Measurements from ENCODE around the gene USP36.

Gene USP36

DNA sequence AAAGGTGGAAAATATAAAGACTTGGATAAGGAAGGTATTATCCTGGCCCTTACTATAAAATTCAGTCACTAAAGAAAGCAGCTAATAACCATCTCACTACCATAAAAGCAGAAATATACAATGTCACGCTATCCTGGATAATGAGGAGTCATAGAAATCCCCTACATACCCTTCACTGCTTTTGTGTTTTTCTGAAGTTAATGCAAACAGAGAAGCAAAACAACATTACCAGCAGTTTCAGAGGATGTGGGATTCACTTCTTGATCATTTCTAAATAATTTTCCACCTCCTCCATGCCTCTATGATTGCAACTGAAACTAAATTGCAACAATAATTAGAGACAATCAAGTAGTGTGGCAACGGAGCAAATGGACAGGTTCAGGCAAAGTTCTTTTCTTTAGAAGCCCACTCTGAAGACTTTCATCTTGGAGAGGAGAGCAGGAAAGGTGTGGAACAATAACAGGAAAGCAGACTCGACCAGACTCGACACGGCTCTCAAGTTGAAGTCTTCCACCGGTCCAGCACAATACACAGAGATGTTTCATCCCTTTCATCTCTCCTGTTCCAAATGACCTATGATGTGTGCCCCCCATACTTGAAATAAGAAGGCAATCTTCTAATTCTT lies 68.7 kb downstream of the USP36 start:
- H3K9me3 ChIP-seq (ENCODE audit: low read length), result no peaks in the 10 kb centered on the region
- H3K36me3 ChIP-seq (ENCODE audit: insufficient read depth, low read length), result no peaks in the 10 kb centered on the region
- H3K4me3 ChIP-seq (ENCODE audit: low read depth in 1 of 2, low read length in 2 of 2), result no peak overlapping the region
- no peak overlapping the region for H3K9ac ChIP-seq (ENCODE audit: low read length)
- no peak overlapping the region for H3K27ac ChIP-seq (ENCODE audit: low read depth, low read length)
- H3K4me1 ChIP-seq (ENCODE audit: insufficient read depth, low read length), result peaks cover 3% of the 10 kb centered on the region
- no peaks in the 10 kb centered on the region for H3K27me3 ChIP-seq (ENCODE audit: control insufficient read depth in 1 of 2, insufficient read depth in 2 of 2, low read length in 2 of 2)

GRCh38 chr17:78769196-78769773 lies 71.3 kb downstream of the USP36 start:
- Histone ChIP-seq H3K36me3 (ENCODE audit: insufficient read depth, low read length) (no peaks in the 10 kb centered on the region), H3K27ac (ENCODE audit: low read depth, low read length) (no peak overlapping the region), H3K27me3 (ENCODE audit: control insufficient read depth in 1 of 2, insufficient read depth in 2 of 2, low read length in 2 of 2) (no peaks in the 10 kb centered on the region), H3K4me1 (ENCODE audit: insufficient read depth, low read length) (peaks cover 3% of the 10 kb centered on the region), H3K9ac (ENCODE audit: low read length) (no peak overlapping the region), H3K9me3 (ENCODE audit: low read length) (no peaks in the 10 kb centered on the region), H3K4me3 (ENCODE audit: low read depth in 1 of 2, low read length in 2 of 2) (no peak overlapping the region)

GRCh38 chr17:78767806-78768205 lies 72.8 kb downstream of the USP36 start:
- Histone ChIP-seq H3K9me3 (ENCODE audit: low read length) (no peaks in the 10 kb centered on the region), H3K27ac (ENCODE audit: low read depth, low read length) (no peak overlapping the region), H3K4me1 (ENCODE audit: insufficient read depth, low read length) (peaks cover 3% of the 10 kb centered on the region), H3K27me3 (ENCODE audit: control insufficient read depth in 1 of 2, insufficient read depth in 2 of 2, low read length in 2 of 2) (no peaks in the 10 kb centered on the region), H3K36me3 (ENCODE audit: insufficient read depth, low read length) (no peaks in the 10 kb centered on the region), H3K9ac (ENCODE audit: low read length) (no peak overlapping the region), H3K4me3 (ENCODE audit: low read depth in 1 of 2, low read length in 2 of 2) (no peak overlapping the region)

DNA sequence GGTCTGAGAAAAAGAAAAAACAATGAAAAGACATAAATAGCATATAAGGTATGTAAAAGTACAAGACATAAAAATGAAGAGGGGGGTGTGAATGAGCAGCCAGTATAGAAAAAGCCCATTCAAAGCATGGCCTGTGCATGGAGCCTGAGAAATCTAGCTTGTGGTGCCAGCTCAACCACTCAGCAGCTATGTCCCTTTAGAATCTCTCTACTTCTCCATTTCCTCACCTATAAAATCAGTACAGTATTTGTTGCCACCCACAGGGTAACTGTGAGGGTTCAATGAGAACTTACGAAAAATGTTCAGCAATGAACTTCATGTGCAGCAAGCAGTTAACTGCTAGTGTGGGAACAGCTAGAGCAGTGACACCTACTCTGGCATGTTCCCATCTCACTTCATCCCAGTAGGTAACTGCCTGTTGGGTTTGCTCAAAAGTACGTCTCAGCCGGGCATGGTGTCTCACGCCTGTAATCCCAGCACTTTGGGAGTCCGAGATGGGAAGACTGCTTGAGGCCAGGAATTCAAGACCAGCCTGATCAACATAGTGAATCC lies 73.8 kb downstream of the USP36 start:
- H3K27me3 ChIP-seq (ENCODE audit: control insufficient read depth in 1 of 2, insufficient read depth in 2 of 2, low read length in 2 of 2), result no peaks in the 10 kb centered on the region
- no peak overlapping the region for H3K4me3 ChIP-seq (ENCODE audit: low read depth in 1 of 2, low read length in 2 of 2)
- H3K9me3 ChIP-seq (ENCODE audit: low read length), result no peaks in the 10 kb centered on the region
- no peak overlapping the region for H3K27ac ChIP-seq (ENCODE audit: low read depth, low read length)
- peaks cover 3% of the 10 kb centered on the region for H3K4me1 ChIP-seq (ENCODE audit: insufficient read depth, low read length)
- H3K36me3 ChIP-seq (ENCODE audit: insufficient read depth, low read length), result no peaks in the 10 kb centered on the region
- H3K9ac ChIP-seq (ENCODE audit: low read length), result no peak overlapping the region

GRCh38 chr17:78766225-78766624 lies 74.4 kb downstream of the USP36 start:
- no peak overlapping the region for H3K4me3 ChIP-seq (ENCODE audit: low read depth in 1 of 2, low read length in 2 of 2)
- no peak overlapping the region for H3K27ac ChIP-seq (ENCODE audit: low read depth, low read length)
- H3K4me1 ChIP-seq (ENCODE audit: insufficient read depth, low read length), result peaks cover 3% of the 10 kb centered on the region
- H3K36me3 ChIP-seq (ENCODE audit: insufficient read depth, low read length), result no peaks in the 10 kb centered on the region
- H3K9ac ChIP-seq (ENCODE audit: low read length), result no peak overlapping the region
- H3K27me3 ChIP-seq (ENCODE audit: control insufficient read depth in 1 of 2, insufficient read depth in 2 of 2, low read length in 2 of 2), result no peaks in the 10 kb centered on the region
- H3K9me3 ChIP-seq (ENCODE audit: low read length), result no peaks in the 10 kb centered on the region

DNA sequence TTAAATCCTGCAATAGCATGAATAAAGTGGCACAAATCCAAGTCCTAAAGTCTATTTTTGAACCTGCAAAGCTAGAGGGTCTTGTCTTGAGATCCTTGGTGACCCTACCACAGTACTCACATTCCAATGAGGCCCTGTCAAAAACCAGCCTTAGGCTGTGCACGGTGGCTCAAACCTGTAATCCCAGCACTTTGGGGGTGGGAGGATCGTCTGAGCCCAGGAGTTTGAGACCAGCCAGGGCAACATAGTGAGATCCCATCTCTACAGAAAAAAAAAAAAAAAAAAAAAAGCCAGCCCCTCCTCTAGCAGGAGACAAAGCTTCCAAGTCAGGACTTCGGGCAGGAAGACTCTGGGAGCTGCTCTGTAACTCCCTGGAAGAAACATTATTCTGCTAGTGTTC lies 74.8 kb downstream of the USP36 start:
- Histone ChIP-seq H3K27me3 (ENCODE audit: control insufficient read depth in 1 of 2, insufficient read depth in 2 of 2, low read length in 2 of 2) (no peaks in the 10 kb centered on the region), H3K4me1 (ENCODE audit: insufficient read depth, low read length) (peaks cover 3% of the 10 kb centered on the region), H3K27ac (ENCODE audit: low read depth, low read length) (no peak overlapping the region), H3K4me3 (ENCODE audit: low read depth in 1 of 2, low read length in 2 of 2) (no peak overlapping the region), H3K9ac (ENCODE audit: low read length) (no peak overlapping the region), H3K9me3 (ENCODE audit: low read length) (no peaks in the 10 kb centered on the region), H3K36me3 (ENCODE audit: insufficient read depth, low read length) (no peaks in the 10 kb centered on the region)

DNA sequence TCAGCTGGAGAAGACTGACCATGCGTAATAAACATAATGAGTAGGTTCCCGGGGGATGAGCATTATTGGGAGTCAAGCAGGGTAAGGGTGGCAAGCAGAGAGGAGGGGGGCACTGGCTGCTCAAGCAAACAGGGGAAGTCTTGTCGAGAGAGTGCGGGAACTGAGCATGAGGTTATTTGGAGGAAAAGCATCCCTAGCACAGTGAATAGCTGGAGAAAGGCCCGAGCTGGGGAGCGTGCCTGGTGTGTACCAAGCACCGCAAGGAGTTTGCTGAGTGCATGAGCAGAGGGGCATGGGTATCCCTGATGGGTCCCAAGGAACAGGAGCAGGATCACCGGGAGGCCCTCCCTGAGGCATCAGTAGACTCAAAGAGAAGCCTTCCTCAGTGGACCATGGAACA lies 75.7 kb downstream of the USP36 start:
- Histone ChIP-seq H3K27ac (ENCODE audit: low read depth, low read length) (no peak overlapping the region), H3K36me3 (ENCODE audit: insufficient read depth, low read length) (no peaks in the 10 kb centered on the region), H3K9ac (ENCODE audit: low read length) (no peak overlapping the region), H3K4me1 (ENCODE audit: insufficient read depth, low read length) (peaks cover 5% of the 10 kb centered on the region), H3K9me3 (ENCODE audit: low read length) (no peaks in the 10 kb centered on the region), H3K4me3 (ENCODE audit: low read depth in 1 of 2, low read length in 2 of 2) (no peak overlapping the region), H3K27me3 (ENCODE audit: control insufficient read depth in 1 of 2, insufficient read depth in 2 of 2, low read length in 2 of 2) (no peaks in the 10 kb centered on the region)

- Histone ChIP-seq H3K9me3 (ENCODE audit: low read length) (no peaks in the 10 kb centered on the region), H3K4me1 (ENCODE audit: insufficient read depth, low read length) (peaks cover 14% of the 10 kb centered on the region), H3K4me3 (ENCODE audit: low read depth in 1 of 2, low read length in 2 of 2) (no peak overlapping the region), H3K9ac (ENCODE audit: low read length) (no peak overlapping the region), H3K36me3 (ENCODE audit: insufficient read depth, low read length) (no peaks in the 10 kb centered on the region), H3K27me3 (ENCODE audit: control insufficient read depth in 1 of 2, insufficient read depth in 2 of 2, low read length in 2 of 2) (no peaks in the 10 kb centered on the region), H3K27ac (ENCODE audit: low read depth, low read length) (no peak overlapping the region)
Measured at GRCh38 chr17:78763561-78763960, 77.1 kb downstream of the USP36 start.

- no peak overlapping the region for H3K9ac ChIP-seq (ENCODE audit: low read length)
- H3K27ac ChIP-seq (ENCODE audit: low read depth, low read length), result no peak overlapping the region
- H3K4me1 ChIP-seq (ENCODE audit: insufficient read depth, low read length), result peaks cover 20% of the 10 kb centered on the region
- H3K27me3 ChIP-seq (ENCODE audit: control insufficient read depth in 1 of 2, insufficient read depth in 2 of 2, low read length in 2 of 2), result no peaks in the 10 kb centered on the region
- no peaks in the 10 kb centered on the region for H3K9me3 ChIP-seq (ENCODE audit: low read length)
- H3K4me3 ChIP-seq (ENCODE audit: low read depth in 1 of 2, low read length in 2 of 2), result no peak overlapping the region
- H3K36me3 ChIP-seq (ENCODE audit: insufficient read depth, low read length), result no peaks in the 10 kb centered on the region
Measured at GRCh38 chr17:78761789-78762406, 78.7 kb downstream of the USP36 start.

DNA sequence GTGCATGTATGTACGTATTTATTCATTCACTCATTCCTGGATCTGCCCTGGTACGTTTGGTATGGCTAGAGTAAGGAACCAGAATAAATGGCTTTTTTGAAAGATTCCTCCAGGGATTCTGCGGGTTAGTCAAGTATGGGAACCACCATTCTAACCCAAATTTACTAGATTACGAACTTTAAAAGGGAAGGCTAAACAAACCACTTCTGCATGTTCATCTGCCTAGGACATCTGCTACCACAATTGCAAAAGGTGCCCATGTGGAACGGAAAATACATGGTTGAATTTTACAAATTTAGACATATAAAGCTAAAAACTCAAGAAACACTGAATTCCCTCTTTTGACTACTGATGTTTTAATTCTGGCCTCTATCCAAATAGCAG lies 80.7 kb downstream of the USP36 start:
- H3K27me3 ChIP-seq (ENCODE audit: control insufficient read depth in 1 of 2, insufficient read depth in 2 of 2, low read length in 2 of 2), result no peaks in the 10 kb centered on the region
- no peak overlapping the region for H3K9ac ChIP-seq (ENCODE audit: low read length)
- peaks cover 20% of the 10 kb centered on the region for H3K4me1 ChIP-seq (ENCODE audit: insufficient read depth, low read length)
- no peak overlapping the region for H3K27ac ChIP-seq (ENCODE audit: low read depth, low read length)
- no peaks in the 10 kb centered on the region for H3K36me3 ChIP-seq (ENCODE audit: insufficient read depth, low read length)
- no peak overlapping the region for H3K4me3 ChIP-seq (ENCODE audit: low read depth in 1 of 2, low read length in 2 of 2)
- no peaks in the 10 kb centered on the region for H3K9me3 ChIP-seq (ENCODE audit: low read length)

GRCh38 chr17:78759203-78759968 lies 81.2 kb downstream of the USP36 start:
- Histone ChIP-seq H3K36me3 (ENCODE audit: insufficient read depth, low read length) (no peaks in the 10 kb centered on the region), H3K27ac (ENCODE audit: low read depth, low read length) (no peak overlapping the region), H3K4me1 (ENCODE audit: insufficient read depth, low read length) (peaks cover 20% of the 10 kb centered on the region), H3K4me3 (ENCODE audit: low read depth in 1 of 2, low read length in 2 of 2) (no peak overlapping the region), H3K27me3 (ENCODE audit: control insufficient read depth in 1 of 2, insufficient read depth in 2 of 2, low read length in 2 of 2) (no peaks in the 10 kb centered on the region), H3K9ac (ENCODE audit: low read length) (no peak overlapping the region), H3K9me3 (ENCODE audit: low read length) (no peaks in the 10 kb centered on the region)
